ENCODE measurements around the gene RHBDL1.

The RHBDL1 gene

GRCh38 chr16:638836-639235 lies 36.6 kb upstream of the RHBDL1 start:
- DNase-seq (ENCODE audit: low spot score), result no peak
- TF ChIP-seq CTCF (IDR thresholded peaks at IDR 0.05; ENCODE audit: extremely low read depth, missing control alignments), result no peak

- TF ChIP-seq CTCF (IDR thresholded peaks at IDR 0.05; ENCODE audit: extremely low read depth, missing control alignments), result no peak
- no peak for DNase-seq (ENCODE audit: low spot score)
Observed at GRCh38 chr16:640614-641013, 34.9 kb upstream of the RHBDL1 start.

GRCh38 chr16:641326-642188 lies 33.9 kb upstream of the RHBDL1 start, which contains the start of gene MCRIP2:
TSS of gene MCRIP2 (plus strand) at chr16:641828. CDS start at chr16:641992, 164 bp downstream.
- peak; percentile 96 for DNase-seq (ENCODE audit: low spot score)
- no peak for TF ChIP-seq CTCF (IDR thresholded peaks at IDR 0.05; ENCODE audit: extremely low read depth, missing control alignments)

- TF ChIP-seq CTCF (IDR thresholded peaks at IDR 0.05; ENCODE audit: extremely low read depth, missing control alignments), result no peak
- DNase-seq (ENCODE audit: low spot score), result peak; percentile 84
Observed at GRCh38 chr16:642189-643049, 33.1 kb upstream of the RHBDL1 start.

- TF ChIP-seq CTCF (IDR thresholded peaks at IDR 0.05; ENCODE audit: extremely low read depth, missing control alignments), result no peak
- peak; percentile 30 for DNase-seq (ENCODE audit: low spot score)
Observed at GRCh38 chr16:643050-643368, 32.5 kb upstream of the RHBDL1 start.

- DNase-seq (ENCODE audit: low spot score), result no peak
- no peak for TF ChIP-seq CTCF (IDR thresholded peaks at IDR 0.05; ENCODE audit: extremely low read depth, missing control alignments)
Observed at GRCh38 chr16:644556-644955, 30.9 kb upstream of the RHBDL1 start.
